Measurements from ENCODE around the gene CBL. TPM values are rescaled to one million over a fixed set of nuclear protein-coding genes. Genes with fewer than 3 reads are reported as not detected.

CBL gene
- total RNA-seq, 2 experiments from 2014 or later, result 45.1 to 53.9 TPM

DNA sequence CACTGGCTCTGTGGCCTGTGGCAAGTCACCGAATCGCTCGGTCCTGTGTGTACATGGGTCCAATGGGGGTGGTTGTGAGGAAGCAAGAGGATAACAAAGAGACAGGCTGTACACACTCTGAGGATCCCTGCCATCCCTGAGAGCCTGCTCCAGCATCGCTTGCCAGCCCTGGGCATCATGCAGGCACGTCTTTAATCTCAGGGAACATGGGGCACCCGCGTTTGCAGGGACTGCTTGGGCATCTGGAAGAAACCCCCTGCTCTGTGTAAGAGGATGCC lies 135.8 kb downstream of the CBL start:
- Mint-ChIP-seq H3K4me1 (peaks cover 27% of the 10 kb centered on the region), H3K9me3 (no peaks in the 10 kb centered on the region), H3K27me3 (peaks cover 38% of the 10 kb centered on the region), H3K27ac (no peak overlapping the region), H3K36me3 (ENCODE audit: low read depth) (peaks cover 3% of the 10 kb centered on the region), H3K4me3 (no peak overlapping the region)
- no peak for DNase-seq
- ChIA-PET CTCF (interaction anchor here (1.2 to 7.1 kb wide), 3 partner anchors 17 to 235 kb away, joined by 3 to 104 read pairs (median 4); partner anchors contain the start of gene C2CD2L), POLR2A (no interaction called here)

DNA sequence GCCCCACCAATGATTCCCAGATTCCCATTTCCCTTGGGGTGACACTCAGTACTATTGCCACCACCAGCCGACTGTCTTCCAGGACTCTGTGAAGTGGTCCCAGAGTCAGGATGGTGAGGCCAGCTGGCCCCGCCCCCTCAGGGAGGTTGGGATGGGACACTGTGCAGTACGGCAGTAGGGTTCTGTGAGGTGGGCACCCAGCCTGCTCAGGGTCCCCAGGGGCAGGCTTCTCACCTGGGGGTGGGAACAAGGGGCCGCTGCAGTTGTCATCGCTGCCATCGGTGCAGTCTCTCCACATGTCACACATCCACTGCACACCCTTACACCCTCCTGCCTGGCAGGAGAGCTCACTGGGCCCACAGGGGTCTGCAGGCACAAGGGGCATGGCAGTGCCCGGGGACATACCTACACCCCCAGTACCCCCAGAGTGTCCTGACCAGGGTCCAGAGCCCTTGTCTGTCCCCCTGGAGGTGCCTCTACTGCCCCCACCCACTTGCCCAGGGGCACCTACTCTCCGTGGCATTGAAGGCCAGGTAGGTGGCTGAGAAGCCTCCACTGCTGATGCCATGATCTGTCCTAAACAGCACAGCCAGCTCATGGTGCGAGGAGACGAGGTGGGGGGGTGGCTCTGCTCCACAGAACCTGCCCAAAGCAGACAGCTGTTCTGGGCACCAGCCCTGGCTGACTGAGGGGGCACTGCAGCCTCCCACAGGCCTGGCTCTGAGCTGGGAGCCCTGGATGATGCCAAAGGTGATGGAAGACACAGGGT lies 136.4 kb downstream of the CBL start:
- CTCF ChIA-PET, result interaction anchor here (1.2 to 7.1 kb wide), 3 partner anchors 14 to 77 kb away, joined by 3 to 104 read pairs (median 50); no protein-coding TSS in a partner anchor
- Mint-ChIP-seq H3K4me1 (peaks cover 23% of the 10 kb centered on the region), H3K27ac (no peak overlapping the region), H3K27me3 (peaks cover 42% of the 10 kb centered on the region), H3K4me3 (no peak overlapping the region), H3K36me3 (ENCODE audit: low read depth) (peaks cover 3% of the 10 kb centered on the region), H3K9me3 (no peaks in the 10 kb centered on the region)
- DNase-seq, result no peak
- POLR2A ChIA-PET, result no interaction called here

- no peaks in the 10 kb centered on the region for H3K36me3 Mint-ChIP-seq (ENCODE audit: low read depth)
- POLR2A ChIA-PET, result no interaction called here
- CTCF ChIA-PET, result interaction anchor here (1.1 to 7.1 kb wide), 5 partner anchors 13 to 138 kb away, joined by 3 to 104 read pairs (median 4); partner anchors contain the start of gene CBL
- peaks cover 13% of the 10 kb centered on the region for H3K4me1 Mint-ChIP-seq
- H3K9me3 Mint-ChIP-seq, result no peaks in the 10 kb centered on the region
- H3K27me3 Mint-ChIP-seq, result peaks cover 41% of the 10 kb centered on the region
- no peak for DNase-seq
- no peak overlapping the region for H3K27ac Mint-ChIP-seq
- no peak overlapping the region for H3K4me3 Mint-ChIP-seq
Observed at GRCh38 chr11:119343726-119344125, 137.6 kb downstream of the CBL start.

DNA sequence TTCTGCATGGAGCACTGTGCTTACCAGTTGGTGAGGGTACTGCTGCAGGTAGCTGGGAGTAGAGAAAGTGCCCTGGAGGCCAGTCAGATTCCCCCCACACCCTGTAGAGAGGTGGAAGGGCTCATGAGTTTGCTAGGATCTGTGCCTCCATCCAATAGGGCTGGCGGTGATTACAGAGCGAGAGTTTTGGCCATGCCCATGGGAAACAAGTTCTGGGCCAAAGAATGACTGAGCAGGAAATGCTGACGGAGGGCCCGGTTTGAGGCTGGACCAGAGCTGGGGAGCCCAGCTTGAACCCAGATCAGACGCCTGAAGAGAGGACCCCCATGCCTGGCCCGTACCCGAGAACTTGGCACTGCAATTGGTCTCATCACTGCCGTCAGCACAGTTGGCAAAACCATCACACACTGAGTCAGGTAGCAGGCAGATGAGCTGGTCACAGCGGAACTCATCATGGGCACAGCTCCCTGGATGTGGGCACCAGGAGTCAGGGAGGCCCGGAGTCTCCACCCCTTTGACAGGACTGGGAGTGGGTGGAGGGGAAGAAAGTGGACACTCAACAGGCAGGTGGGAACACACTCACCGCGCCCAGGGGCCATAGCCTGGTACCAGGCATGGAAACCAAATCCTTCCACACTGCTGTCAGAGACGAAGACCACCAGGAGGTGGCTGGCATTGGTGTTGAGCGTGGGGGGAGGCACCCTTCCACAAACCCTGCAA lies 138.3 kb downstream of the CBL start:
- no peak overlapping the region for H3K4me3 Mint-ChIP-seq
- DNase-seq, result no peak
- ChIA-PET POLR2A (no interaction called here), CTCF (interaction anchor here (1.1 to 6.6 kb wide), 5 partner anchors 10 to 139 kb away, joined by 3 to 50 read pairs (median 3); partner anchors contain the start of genes CBL and RNF26)
- peaks cover 6% of the 10 kb centered on the region for H3K4me1 Mint-ChIP-seq
- H3K9me3 Mint-ChIP-seq, result no peaks in the 10 kb centered on the region
- no peak overlapping the region for H3K27ac Mint-ChIP-seq
- no peaks in the 10 kb centered on the region for H3K36me3 Mint-ChIP-seq (ENCODE audit: low read depth)
- H3K27me3 Mint-ChIP-seq, result peaks cover 34% of the 10 kb centered on the region

GRCh38 chr11:119345685-119346084 lies 139.5 kb downstream of the CBL start:
- Mint-ChIP-seq H3K27ac (no peak overlapping the region), H3K4me1 (peaks cover 11% of the 10 kb centered on the region), H3K9me3 (no peaks in the 10 kb centered on the region), H3K4me3 (no peak overlapping the region), H3K27me3 (peaks cover 33% of the 10 kb centered on the region), H3K36me3 (ENCODE audit: low read depth) (no peaks in the 10 kb centered on the region)
- DNase-seq, result no peak
- POLR2A ChIA-PET, result no interaction called here
- CTCF ChIA-PET, result interaction anchor here (6.6 kb wide), 1 partner anchor 11 kb away, joined by 50 read pairs; no protein-coding TSS in a partner anchor

DNA sequence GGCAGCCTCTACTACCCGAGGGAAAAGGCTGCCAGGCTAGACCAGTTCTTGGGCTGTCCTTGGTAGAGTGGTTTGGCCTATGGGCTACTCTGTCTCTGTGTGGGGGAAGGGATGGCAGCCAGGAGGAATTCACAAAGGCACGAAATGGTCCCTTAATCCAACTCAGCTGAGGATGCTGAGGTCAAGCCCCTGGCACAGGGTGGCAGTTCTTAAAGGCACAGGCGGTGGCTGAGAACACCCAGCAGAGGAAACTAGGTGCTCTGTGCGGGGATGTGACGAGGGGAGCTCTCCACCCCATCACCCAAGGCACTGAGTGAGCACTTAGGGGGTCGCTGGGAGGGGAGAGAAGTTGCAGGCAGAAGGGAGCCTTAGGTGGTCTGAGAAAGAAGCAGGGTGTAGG lies 140.5 kb downstream of the CBL start, which contains the start of gene MFRP:
Gene MFRP (minus strand): TSS at position 101 of the 400 bp plus-strand sequence. CDS start 192 bp downstream, outside the sequence.
- ChIA-PET POLR2A (no interaction called here), CTCF (interaction anchor here (3.1 to 6.6 kb wide), 2 partner anchors 8 to 10 kb away, joined by 19 to 50 read pairs; no protein-coding TSS in a partner anchor)
- H3K36me3 Mint-ChIP-seq (ENCODE audit: low read depth), result no peaks in the 10 kb centered on the region
- peaks cover 11% of the 10 kb centered on the region for H3K4me1 Mint-ChIP-seq
- H3K4me3 Mint-ChIP-seq, result no peak within 1 kb of the TSS
- H3K27ac Mint-ChIP-seq, result no peak within 1 kb of the TSS
- DNase-seq, result no peak
- peaks cover 33% of the 10 kb centered on the region for H3K27me3 Mint-ChIP-seq
- no peaks in the 10 kb centered on the region for H3K9me3 Mint-ChIP-seq

GRCh38 chr11:119347242-119347641 lies 141.1 kb downstream of the CBL start:
- Mint-ChIP-seq H3K27ac (no peak overlapping the region), H3K4me1 (peaks cover 11% of the 10 kb centered on the region), H3K9me3 (no peaks in the 10 kb centered on the region), H3K36me3 (ENCODE audit: low read depth) (no peaks in the 10 kb centered on the region), H3K4me3 (no peak overlapping the region), H3K27me3 (peaks cover 33% of the 10 kb centered on the region)
- ChIA-PET POLR2A (no interaction called here), CTCF (interaction anchor here (1.3 to 6.6 kb wide), 3 partner anchors 9 to 14 kb away, joined by 3 to 50 read pairs (median 19); no protein-coding TSS in a partner anchor)
- no peak for DNase-seq

DNA sequence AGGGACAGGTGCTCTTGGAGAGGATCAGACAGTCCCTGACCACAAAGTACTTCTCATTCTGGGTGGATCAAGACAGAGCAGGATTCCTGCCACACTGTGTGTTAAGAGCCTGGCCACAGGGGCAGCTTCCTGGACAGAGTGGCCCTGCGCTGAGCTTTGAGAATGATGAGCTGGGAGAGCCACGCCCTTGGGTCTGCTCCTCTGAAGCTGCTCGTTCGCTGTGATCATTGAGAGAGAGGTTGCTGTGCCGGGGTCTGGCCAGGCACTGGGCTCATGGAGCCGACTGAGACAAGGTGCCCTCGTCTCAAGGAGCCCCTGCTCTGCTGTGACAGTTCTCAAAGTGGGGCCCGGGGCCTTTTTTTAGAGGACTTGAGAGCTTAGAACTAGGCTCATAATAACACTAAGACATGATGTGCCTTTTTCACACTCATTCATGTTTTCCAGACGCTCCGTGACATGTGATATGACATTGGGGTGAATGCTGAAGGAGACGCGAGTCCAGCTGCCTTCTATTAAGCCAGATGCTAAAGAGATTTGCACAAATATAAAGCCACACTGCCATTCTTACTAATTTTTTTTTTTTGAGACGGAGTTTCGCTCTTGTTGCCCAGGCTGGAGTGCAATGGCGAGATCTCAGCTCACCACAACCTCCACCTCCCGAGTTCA lies 141.9 kb downstream of the CBL start:
- Mint-ChIP-seq H3K27ac (no peak overlapping the region), H3K4me1 (peaks cover 11% of the 10 kb centered on the region), H3K36me3 (ENCODE audit: low read depth) (no peaks in the 10 kb centered on the region), H3K9me3 (no peaks in the 10 kb centered on the region), H3K27me3 (peaks cover 32% of the 10 kb centered on the region), H3K4me3 (no peak overlapping the region)
- DNase-seq, result no peak
- ChIA-PET CTCF (interaction anchor here (1.3 to 6.6 kb wide), 4 partner anchors 9 to 22 kb away, joined by 3 to 50 read pairs (median 11); no protein-coding TSS in a partner anchor), POLR2A (no interaction called here)

- Mint-ChIP-seq H3K27me3 (peaks cover 35% of the 10 kb centered on the region), H3K4me3 (no peak overlapping the region), H3K27ac (peak overlapping the region; percentile 85), H3K36me3 (ENCODE audit: low read depth) (no peaks in the 10 kb centered on the region), H3K4me1 (peaks cover 11% of the 10 kb centered on the region), H3K9me3 (no peaks in the 10 kb centered on the region)
- ChIA-PET CTCF (interaction anchor here (1.7 kb wide), 1 partner anchor 12 kb away, joined by 6 read pairs; no protein-coding TSS in a partner anchor), POLR2A (no interaction called here)
- no peak for DNase-seq
Observed at GRCh38 chr11:119350302-119350701, 144.2 kb downstream of the CBL start.

DNA sequence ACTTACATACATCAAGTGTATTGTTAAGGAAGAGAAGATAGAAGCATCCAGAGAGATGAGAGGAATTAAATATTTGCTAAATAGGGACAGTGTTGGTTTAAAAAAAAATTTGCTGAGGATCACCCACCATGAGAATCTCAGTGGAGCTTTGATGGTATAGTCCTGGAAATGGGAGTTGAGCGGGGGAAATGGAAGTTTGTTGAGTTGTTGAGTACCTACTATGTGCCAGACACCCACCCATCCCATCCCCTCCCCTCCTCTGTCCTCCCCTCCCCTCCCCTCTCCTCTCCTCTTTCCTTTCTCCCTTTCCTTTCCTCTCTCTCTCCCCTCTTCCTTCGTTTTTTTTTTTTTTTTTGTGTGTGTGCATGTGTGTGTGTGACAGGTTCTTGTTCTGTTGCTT lies 145.1 kb downstream of the CBL start:
- Mint-ChIP-seq H3K27me3 (peaks cover 40% of the 10 kb centered on the region), H3K9me3 (no peaks in the 10 kb centered on the region), H3K36me3 (ENCODE audit: low read depth) (no peaks in the 10 kb centered on the region), H3K4me1 (peaks cover 14% of the 10 kb centered on the region), H3K27ac (no peak overlapping the region), H3K4me3 (no peak overlapping the region)
- no peak for DNase-seq
- POLR2A ChIA-PET, result no interaction called here
- CTCF ChIA-PET, result interaction anchor here (0.6 kb wide), 1 partner anchor 142 kb away, joined by 6 read pairs; no protein-coding TSS in a partner anchor

DNA sequence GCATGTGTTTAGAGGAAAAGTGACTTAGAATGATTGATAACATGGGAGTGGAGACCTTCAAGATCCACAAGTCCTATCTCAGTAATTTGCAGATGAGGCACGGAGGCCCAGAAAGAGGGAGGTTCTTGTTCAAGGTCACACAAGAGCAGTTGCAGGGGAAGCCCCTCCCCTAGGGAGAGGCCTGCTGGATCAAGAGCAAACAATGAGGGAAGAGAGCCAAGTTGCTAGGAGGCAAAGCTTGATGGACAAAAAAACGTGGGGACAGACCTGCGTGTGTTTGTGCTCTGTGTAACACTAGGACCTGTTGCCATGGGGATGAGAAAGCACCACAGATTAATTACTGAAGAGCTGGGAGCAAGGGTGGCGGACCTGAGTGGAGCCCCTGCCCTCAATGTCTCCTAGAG lies 146.7 kb downstream of the CBL start:
- peaks cover 37% of the 10 kb centered on the region for H3K27me3 Mint-ChIP-seq
- no peak for DNase-seq
- no peaks in the 10 kb centered on the region for H3K36me3 Mint-ChIP-seq (ENCODE audit: low read depth)
- peaks cover 19% of the 10 kb centered on the region for H3K4me1 Mint-ChIP-seq
- H3K9me3 Mint-ChIP-seq, result no peaks in the 10 kb centered on the region
- CTCF ChIA-PET, result interaction anchor here (1.2 to 1.5 kb wide), 2 partner anchors 15 to 121 kb away, joined by 4 to 6 read pairs; no protein-coding TSS in a partner anchor
- no peak overlapping the region for H3K27ac Mint-ChIP-seq
- POLR2A ChIA-PET, result no interaction called here
- H3K4me3 Mint-ChIP-seq, result no peak overlapping the region

DNA sequence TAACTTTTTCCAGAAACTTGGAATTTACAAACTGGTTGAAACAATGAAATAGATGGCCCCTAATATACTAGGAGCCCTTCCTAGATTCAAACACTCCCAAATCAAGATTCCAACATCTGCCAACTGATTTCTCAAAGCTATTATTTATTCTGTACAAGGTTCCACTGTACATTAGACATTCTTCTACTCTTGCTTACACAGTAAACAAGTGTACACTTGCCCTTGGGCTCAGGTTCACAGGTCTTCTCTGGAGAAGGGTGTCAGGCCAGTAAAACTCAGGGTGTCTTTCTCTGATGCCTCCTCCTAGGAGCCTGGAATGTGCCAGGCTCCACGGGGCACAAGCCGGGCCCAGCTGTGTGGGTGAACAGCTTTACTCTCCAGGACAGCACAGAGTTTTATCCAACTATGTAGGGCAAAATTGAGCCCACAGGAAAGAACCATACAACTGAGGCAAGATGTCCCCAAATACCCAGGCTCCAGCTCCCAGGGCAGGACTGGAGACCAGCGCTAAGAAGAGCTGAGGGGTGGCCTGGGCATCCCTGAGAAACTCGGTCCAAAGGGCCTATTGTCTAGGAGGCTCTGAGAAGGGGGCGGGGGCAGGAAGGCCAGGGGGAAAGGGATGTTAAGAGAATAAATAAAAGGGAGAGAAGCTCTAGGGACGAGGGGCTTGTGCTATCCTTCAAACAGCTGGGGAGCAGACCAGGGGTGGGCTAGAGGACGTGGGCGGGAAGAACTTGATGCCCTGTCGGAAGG lies 149.1 kb downstream of the CBL start:
- H3K27me3 Mint-ChIP-seq, result peaks cover 39% of the 10 kb centered on the region
- H3K36me3 Mint-ChIP-seq (ENCODE audit: low read depth), result no peaks in the 10 kb centered on the region
- peaks cover 23% of the 10 kb centered on the region for H3K4me1 Mint-ChIP-seq
- ChIA-PET POLR2A (no interaction called here), CTCF (interaction anchor here (0.7 to 5.1 kb wide), 13 partner anchors 9 to 204 kb away, joined by 3 to 99 read pairs (median 11); partner anchors contain the start of genes MFRP and USP2)
- peak overlapping the region; percentile 10 for H3K4me3 Mint-ChIP-seq
- no peak overlapping the region for H3K27ac Mint-ChIP-seq
- no peaks in the 10 kb centered on the region for H3K9me3 Mint-ChIP-seq
- DNase-seq, result no peak

Data from activated CD4-positive, alpha-beta T cell treated with anti-CD3 and anti-CD28 coated beads, Interleukin-2, amount 10 ng/mL, durations not matched to agents 7 days and 5 days (primary cell).